Measurements from ENCODE around the gene RAB40B. TPM values are rescaled to one million over a fixed set of nuclear protein-coding genes. Genes with fewer than 3 reads are reported as not detected.

Gene RAB40B
- total and polyA plus RNA-seq, 4 donors, result 4.9 to 12.2 (median 9.1) TPM

DNA sequence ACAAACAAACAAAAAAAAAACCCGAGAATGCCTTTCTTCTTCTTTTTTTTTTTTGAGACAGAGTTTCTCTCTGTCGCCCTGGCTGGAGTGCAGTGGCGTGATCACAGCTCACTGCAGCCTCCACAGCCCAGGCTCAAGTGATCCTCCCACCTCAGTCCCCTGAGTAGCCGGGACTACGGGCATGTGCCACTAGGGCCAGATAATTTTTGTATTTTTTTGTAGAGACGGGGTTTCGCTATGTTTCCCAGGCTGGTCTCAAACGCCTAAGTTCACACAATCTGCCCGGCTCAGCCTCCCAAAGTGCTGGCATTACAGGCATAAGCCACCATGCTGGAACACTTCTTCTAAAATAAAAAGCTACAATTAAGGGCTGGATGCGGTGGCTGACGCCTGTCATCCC lies 33.3 kb downstream of the RAB40B start:
- H3K9ac ChIP-seq (ENCODE audit: insufficient read depth in 1 of 2, low read length in 2 of 2), result no peak overlapping the region
- peaks cover 0 to 14% (median 5%) of the 10 kb centered on the region in 5 donors for H3K4me1 ChIP-seq (ENCODE audit: control insufficient read depth in 5 of 5, insufficient read depth in 5 of 5, low read length in 5 of 5)
- no peak overlapping the region for H3K27ac ChIP-seq (ENCODE audit: low read depth in 1 of 2, low read length in 1 of 2)
- no peak overlapping the region for H3K4me3 ChIP-seq
- WGBS, 2 donors, result 89 to 93% methylated on average over 11 of the region's 11 CpGs
- no peak for DNase-seq
- peaks cover 0 to 3% (median 0%) of the 10 kb centered on the region in 4 donors for H3K9me3 ChIP-seq (ENCODE audit: control insufficient read depth in 4 of 4, insufficient read depth in 3 of 4, low read length in 3 of 4)
- TF ChIP-seq CTCF (IDR thresholded peaks at IDR 0.05; ENCODE audit: control extremely low read depth, extremely low read depth), result no peak
- H3K27me3 ChIP-seq (ENCODE audit: control insufficient read depth in 3 of 3, insufficient read depth in 3 of 3, low read length in 2 of 3), result no peaks in the 10 kb centered on the region
- ATAC-seq (ENCODE audit: insufficient read depth, low FRiP score), result no peak
- peaks cover 0 to 9% (median 5%) of the 10 kb centered on the region in 4 donors for H3K36me3 ChIP-seq (ENCODE audit: control insufficient read depth in 4 of 4, insufficient read depth in 4 of 4, low read length in 4 of 4)

DNA sequence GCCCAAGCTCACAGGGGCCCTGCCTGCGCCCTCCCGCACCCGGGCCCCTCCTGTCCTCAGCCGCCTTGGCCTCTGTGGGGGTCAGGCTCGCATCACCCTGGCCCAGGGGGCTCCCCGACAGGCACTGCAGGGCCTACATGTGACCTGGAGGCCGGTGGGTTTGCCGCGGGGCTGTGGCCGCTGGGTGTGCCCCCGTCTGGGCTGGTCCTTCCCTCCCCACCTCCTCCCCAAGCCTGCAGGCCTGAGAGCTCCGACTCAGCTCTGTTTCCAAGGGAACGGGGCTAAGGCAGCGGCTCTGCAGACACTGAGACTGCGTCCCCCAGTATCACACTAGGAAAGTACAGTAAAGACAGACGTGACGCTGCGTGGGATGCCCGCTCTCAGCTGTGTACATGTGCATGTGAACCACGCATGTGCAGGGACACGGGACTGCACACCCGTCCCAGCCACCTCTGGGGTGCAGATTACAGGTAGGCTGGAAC lies 33.8 kb downstream of the RAB40B start:
- Histone ChIP-seq H3K9me3 (ENCODE audit: control insufficient read depth in 4 of 4, insufficient read depth in 3 of 4, low read length in 3 of 4) (peaks cover 0 to 3% (median 0%) of the 10 kb centered on the region in 4 donors), H3K4me3 (no peak overlapping the region), H3K9ac (ENCODE audit: insufficient read depth in 1 of 2, low read length in 2 of 2) (no peak overlapping the region), H3K27me3 (ENCODE audit: control insufficient read depth in 3 of 3, insufficient read depth in 3 of 3, low read length in 2 of 3) (no peaks in the 10 kb centered on the region), H3K36me3 (ENCODE audit: control insufficient read depth in 4 of 4, insufficient read depth in 4 of 4, low read length in 4 of 4) (peaks cover 0 to 10% (median 9%) of the 10 kb centered on the region in 4 donors), H3K4me1 (ENCODE audit: control insufficient read depth in 5 of 5, insufficient read depth in 5 of 5, low read length in 5 of 5) (peaks cover 0 to 10% (median 5%) of the 10 kb centered on the region in 5 donors), H3K27ac (ENCODE audit: low read depth in 1 of 2, low read length in 1 of 2) (no peak overlapping the region)
- WGBS, 2 donors, result 88% methylated on average over 22 of the region's 22 CpGs
- no peak for ATAC-seq (ENCODE audit: insufficient read depth, low FRiP score)
- no peak for TF ChIP-seq CTCF (IDR thresholded peaks at IDR 0.05; ENCODE audit: control extremely low read depth, extremely low read depth)
- no peak for DNase-seq

- WGBS, 2 donors, result 93% methylated on average over 13 to 17 of the region's 17 CpGs
- Histone ChIP-seq H3K4me3 (no peak overlapping the region), H3K27me3 (ENCODE audit: control insufficient read depth in 3 of 3, insufficient read depth in 3 of 3, low read length in 2 of 3) (no peaks in the 10 kb centered on the region), H3K36me3 (ENCODE audit: control insufficient read depth in 4 of 4, insufficient read depth in 4 of 4, low read length in 4 of 4) (peaks cover 0 to 15% (median 10%) of the 10 kb centered on the region in 4 donors), H3K27ac (ENCODE audit: low read depth in 1 of 2, low read length in 1 of 2) (no peak overlapping the region), H3K9ac (ENCODE audit: insufficient read depth in 1 of 2, low read length in 2 of 2) (no peak overlapping the region), H3K9me3 (ENCODE audit: control insufficient read depth in 4 of 4, insufficient read depth in 3 of 4, low read length in 3 of 4) (peaks cover 0 to 3% (median 0%) of the 10 kb centered on the region in 4 donors), H3K4me1 (ENCODE audit: control insufficient read depth in 5 of 5, insufficient read depth in 5 of 5, low read length in 5 of 5) (peaks cover 0 to 9% (median 5%) of the 10 kb centered on the region in 5 donors)
- no peak for TF ChIP-seq CTCF (IDR thresholded peaks at IDR 0.05; ENCODE audit: control extremely low read depth, extremely low read depth)
- DNase-seq (no peak), ATAC-seq (ENCODE audit: insufficient read depth, low FRiP score) (no peak)
Measured at GRCh38 chr17:82664276-82664575, 34.3 kb downstream of the RAB40B start.
